Measurements from ENCODE around the gene MYL3. TPM values are rescaled to one million over a fixed set of nuclear protein-coding genes. Genes with fewer than 3 reads are reported as not detected.
"Not testable (repeated sequence)": the region's sequence is repeated elsewhere in the genome, so short reads cannot be mapped to it uniquely, and the experiment has no call there.

Gene MYL3
- total RNA-seq, 2 donors from 2014 or later, result not detected

- DNase-seq (ENCODE audit: low spot score) (no peak), ATAC-seq (no peak)
- H3K27ac Mint-ChIP-seq, result no peak overlapping the region
- peaks cover 4% of the 10 kb centered on the region for H3K9me3 Mint-ChIP-seq
- peaks cover 0 to 3% of the 10 kb centered on the region in 2 donors for H3K27me3 Mint-ChIP-seq
- peaks cover 0 to under 1% of the 10 kb centered on the region in 2 donors for H3K4me1 Mint-ChIP-seq (ENCODE audit: low read depth in 2 of 2)
- H3K36me3 Mint-ChIP-seq, result peaks cover 18% of the 10 kb centered on the region
- no peak overlapping the region for H3K4me3 Mint-ChIP-seq
Observed at GRCh38 chr3:46821553-46821952, 41.7 kb downstream of the MYL3 start.

- Mint-ChIP-seq H3K4me3 (no peak overlapping the region), H3K27ac (no peak overlapping the region), H3K4me1 (ENCODE audit: low read depth in 2 of 2) (no peaks in the 10 kb centered on the region), H3K9me3 (peaks cover 4% of the 10 kb centered on the region), H3K27me3 (peaks cover 0 to 2% of the 10 kb centered on the region in 2 donors), H3K36me3 (peaks cover 18% of the 10 kb centered on the region)
- ATAC-seq, result no peak
- no peak for DNase-seq (ENCODE audit: low spot score)
Observed at GRCh38 chr3:46820852-46821251, 42.4 kb downstream of the MYL3 start.

GRCh38 chr3:46812237-46812791 is 50.9 kb downstream of the MYL3 start:
- no peaks in the 10 kb centered on the region for H3K9me3 Mint-ChIP-seq
- DNase-seq (ENCODE audit: low spot score) (peak; percentile 83), ATAC-seq (peak; percentile 96 to 97)
- peaks cover 0 to 13% of the 10 kb centered on the region in 2 donors for H3K27me3 Mint-ChIP-seq
- peak overlapping the region; percentile 38 for H3K4me3 Mint-ChIP-seq
- H3K4me1 Mint-ChIP-seq (ENCODE audit: low read depth in 2 of 2), result peaks cover 15 to 18% of the 10 kb centered on the region in 2 donors
- no peak overlapping the region for H3K27ac Mint-ChIP-seq
- H3K36me3 Mint-ChIP-seq, result no peaks in the 10 kb centered on the region

GRCh38 chr3:46811615-46812236 is 51.5 kb downstream of the MYL3 start:
- Mint-ChIP-seq H3K27ac (no peak overlapping the region), H3K9me3 (no peaks in the 10 kb centered on the region), H3K4me3 (peak overlapping the region; percentile 38), H3K36me3 (no peaks in the 10 kb centered on the region), H3K4me1 (ENCODE audit: low read depth in 2 of 2) (peaks cover 15 to 18% of the 10 kb centered on the region in 2 donors), H3K27me3 (peaks cover 0 to 13% of the 10 kb centered on the region in 2 donors)
- no peak for DNase-seq (ENCODE audit: low spot score)
- no peak for ATAC-seq

GRCh38 chr3:46808766-46809165 is 54.5 kb downstream of the MYL3 start:
- not testable (repeated sequence) for H3K9me3 Mint-ChIP-seq; DNase-seq (ENCODE audit: low spot score); ATAC-seq; H3K4me3 Mint-ChIP-seq; H3K36me3 Mint-ChIP-seq; H3K27me3 Mint-ChIP-seq; H3K27ac Mint-ChIP-seq
- peaks cover 15 to 18% of the 10 kb centered on the region in 2 donors for H3K4me1 Mint-ChIP-seq (ENCODE audit: low read depth in 2 of 2)

Other genes with a start within 250 kb of the MYL3 start
- under 1 TPM in 1 of 2 donors, not detected in 1; 0.11 TPM for gene ALS2CL, start 169.8 kb downstream of the MYL3 start, total RNA-seq
- gene TMIE, start 162.1 kb downstream of the MYL3 start, total RNA-seq, result not detected
- gene PRSS50, start 145.6 kb downstream of the MYL3 start, total RNA-seq, result not detected
- gene PTH1R, start 14.3 kb upstream of the MYL3 start, total RNA-seq, result not detected
- 10 to 100 TPM; 58.0 to 89.8 TPM for gene CCDC12, start 113.3 kb upstream of the MYL3 start, total RNA-seq
- gene NBEAL2, start 116.2 kb upstream of the MYL3 start, total RNA-seq, result 100 to 1,000 TPM; 121 to 255 TPM